HAP-1 (cell line): ENCODE measurements around the gene UBE4A.

ENCODE experiments used
- DNase-seq, 2 experiments: peaks; one replicate each; pipeline ENCODE4 v3.0.0-alpha.2; 2016 to 2020; ENCODE audit warnings: low spot score in 2 of 2
- H3K27me3 ChIP-seq: fragments of 250-450 bp; sonication (Bioruptor Pico); 2 replicates; pipeline ENCODE4 v1.5.1; 2020; ENCODE audit warnings: low read depth, mild to moderate bottlenecking, moderate library complexity
- H3K36me3 ChIP-seq: fragments of 250-450 bp; sonication (Bioruptor Pico); replicated peaks from 2 replicates; pipeline ENCODE4 v1.5.1; 2020; ENCODE audit warnings: mild to moderate bottlenecking
- H3K4me1 ChIP-seq: fragments of 250-450 bp; sonication (Bioruptor Pico); 2 replicates; pipeline ENCODE4 v1.5.1; 2020; ENCODE audit warnings: mild to moderate bottlenecking
- H3K4me3 ChIP-seq: fragments of 250-450 bp; sonication (Bioruptor Pico); 2 replicates; pipeline ENCODE4 v1.5.1; 2020; ENCODE audit warnings: mild to moderate bottlenecking, moderate library complexity
- H3K9me3 ChIP-seq: fragments of 250-450 bp; sonication (Bioruptor Pico); 2 replicates; pipeline ENCODE4 v1.5.1; 2020; ENCODE audit warnings: mild to moderate bottlenecking, moderate library complexity
- in situ Hi-C: fragments of 300-500 bp; cut with MboI; formaldehyde crosslinking; loops from 3 replicates; pipeline ENCODE4 v1.14.3; 2020; ENCODE audit warnings: low sequenced_read_pairs, inconsistent platforms, mixed read lengths

UBE4A gene

DNA sequence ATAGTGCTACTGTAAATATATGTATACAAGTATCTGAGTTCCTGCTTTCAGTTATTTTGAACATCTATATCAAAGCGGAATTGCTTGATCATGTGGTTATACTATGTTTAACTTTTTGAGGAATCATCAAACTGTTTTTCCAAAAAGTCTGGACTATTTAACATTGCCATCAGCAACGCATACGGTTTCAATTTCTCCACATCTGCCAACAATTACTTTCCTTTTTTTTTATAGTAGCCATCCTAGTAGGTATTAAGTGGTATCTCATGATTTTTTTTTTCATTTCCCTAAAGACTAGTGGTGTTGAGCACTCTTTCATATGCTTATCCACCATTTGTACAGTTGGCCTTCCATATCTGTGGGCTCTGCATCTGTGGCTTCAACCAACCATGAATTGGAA, 1.3 kb upstream of the UBE4A start:
- Histone ChIP-seq H3K9me3 (no peaks in the 10 kb centered on the region), H3K27me3 (no peaks in the 10 kb centered on the region), H3K36me3 (no peaks in the 10 kb centered on the region), H3K4me3 (no peak overlapping the region), H3K4me1 (peaks cover 8% of the 10 kb centered on the region)
- DNase-seq: no peak
- in situ Hi-C loops: loop anchor here (10.0 kb wide), 1 partner anchor 163 kb away; no protein-coding TSS in a partner anchor

- peaks cover 5% of the 10 kb centered on the region; the same call in 1 of the 2 replicates for H3K4me1 ChIP-seq
- in situ Hi-C loops: no loop called here
- peaks cover 30% of the 10 kb centered on the region for H3K36me3 ChIP-seq
- H3K4me3 ChIP-seq: no peak overlapping the region
- H3K27me3 ChIP-seq: no peaks in the 10 kb centered on the region
- DNase-seq: no peak
- H3K9me3 ChIP-seq: no peaks in the 10 kb centered on the region
Measured at GRCh38 chr11:118364956-118365615, 5.7 kb downstream of the UBE4A start.

GRCh38 chr11:118366287-118366686, 6.9 kb downstream of the UBE4A start:
- no peak for DNase-seq
- no peaks in the 10 kb centered on the region for H3K27me3 ChIP-seq
- H3K4me3 ChIP-seq: no peak overlapping the region
- no peaks in the 10 kb centered on the region for H3K4me1 ChIP-seq
- peaks cover 40% of the 10 kb centered on the region for H3K36me3 ChIP-seq
- H3K9me3 ChIP-seq: no peaks in the 10 kb centered on the region
- in situ Hi-C loops: no loop called here

DNA sequence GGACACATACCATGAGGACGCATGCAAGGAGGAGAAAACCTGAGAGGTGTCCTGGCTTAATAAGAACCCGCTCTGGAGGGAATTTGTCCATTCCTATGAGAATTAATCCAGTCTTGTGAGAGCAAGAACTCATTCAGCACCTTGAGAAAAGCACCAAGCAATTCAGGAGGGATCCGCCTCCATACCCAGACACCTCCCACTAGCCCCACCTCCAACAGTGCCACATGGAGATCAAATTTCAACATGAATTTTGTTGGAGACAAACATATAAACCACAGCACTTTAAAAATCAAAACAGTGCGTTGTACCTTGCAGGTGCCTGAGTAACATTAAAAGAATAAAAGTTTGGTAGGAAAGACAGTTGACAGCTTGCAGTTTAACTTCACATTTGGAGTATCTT, 11.4 kb downstream of the UBE4A start:
- in situ Hi-C loops: loop anchor here (10.0 kb wide), 1 partner anchor 134 kb away; no protein-coding TSS in a partner anchor
- Histone ChIP-seq H3K9me3 (no peaks in the 10 kb centered on the region), H3K36me3 (peaks cover 67% of the 10 kb centered on the region)

DNA sequence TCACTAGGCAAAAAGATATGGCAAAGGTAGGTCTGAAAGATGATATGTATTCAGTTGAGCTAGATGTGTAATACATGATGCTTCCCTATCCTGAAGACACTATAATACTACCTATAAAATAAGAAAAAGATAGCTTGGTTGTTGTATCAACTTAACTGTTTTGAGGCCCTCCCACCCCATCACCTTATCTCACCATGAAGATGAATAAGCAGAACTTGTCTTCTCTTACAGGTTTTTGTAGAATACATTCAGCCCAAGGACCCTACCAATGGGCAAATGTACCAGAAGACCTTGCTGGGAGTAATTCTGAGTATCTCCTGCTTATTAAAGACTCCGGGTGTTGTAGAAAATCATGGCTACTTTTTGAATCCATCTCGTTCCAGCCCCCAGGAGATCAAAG, 13.9 kb downstream of the UBE4A start:
- DNase-seq: no peak
- no peaks in the 10 kb centered on the region for H3K27me3 ChIP-seq
- H3K9me3 ChIP-seq: no peaks in the 10 kb centered on the region
- peaks cover 69% of the 10 kb centered on the region for H3K36me3 ChIP-seq
- H3K4me3 ChIP-seq: no peak overlapping the region
- H3K4me1 ChIP-seq: no peaks in the 10 kb centered on the region
- in situ Hi-C loops: loop anchor here (10.0 kb wide), 1 partner anchor 132 kb away; no protein-coding TSS in a partner anchor

More for the DNA sequence above, 11.4 kb downstream of the UBE4A start:
- Histone ChIP-seq H3K4me1 (no peaks in the 10 kb centered on the region), H3K4me3 (no peak overlapping the region), H3K27me3 (no peaks in the 10 kb centered on the region)
- no peak for DNase-seq

DNA sequence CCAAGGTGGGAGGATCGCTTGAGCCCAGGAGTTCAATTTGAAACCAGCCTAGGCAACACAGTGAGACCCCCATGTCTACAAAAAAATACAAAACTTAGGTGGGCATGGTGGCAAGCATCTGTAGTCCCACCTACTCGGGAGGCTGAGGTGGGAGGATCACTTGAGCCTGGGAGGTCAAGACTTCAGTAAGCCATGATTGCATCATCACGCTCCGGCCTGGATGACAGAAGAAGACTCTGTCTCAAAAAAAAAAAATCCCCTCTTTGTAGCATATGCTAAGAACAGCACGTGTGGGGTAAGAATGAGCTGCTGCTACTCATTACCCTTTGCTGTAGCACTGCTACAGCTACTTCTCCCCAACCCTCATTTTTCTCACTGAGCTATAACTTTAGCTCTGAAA, 14.5 kb downstream of the UBE4A start:
- in situ Hi-C loops: loop anchor here (10.0 kb wide), 1 partner anchor 131 kb away; no protein-coding TSS in a partner anchor
- Histone ChIP-seq H3K4me3 (no peak overlapping the region), H3K4me1 (no peaks in the 10 kb centered on the region), H3K27me3 (no peaks in the 10 kb centered on the region), H3K9me3 (no peaks in the 10 kb centered on the region), H3K36me3 (peaks cover 69% of the 10 kb centered on the region)
- no peak for DNase-seq

DNA sequence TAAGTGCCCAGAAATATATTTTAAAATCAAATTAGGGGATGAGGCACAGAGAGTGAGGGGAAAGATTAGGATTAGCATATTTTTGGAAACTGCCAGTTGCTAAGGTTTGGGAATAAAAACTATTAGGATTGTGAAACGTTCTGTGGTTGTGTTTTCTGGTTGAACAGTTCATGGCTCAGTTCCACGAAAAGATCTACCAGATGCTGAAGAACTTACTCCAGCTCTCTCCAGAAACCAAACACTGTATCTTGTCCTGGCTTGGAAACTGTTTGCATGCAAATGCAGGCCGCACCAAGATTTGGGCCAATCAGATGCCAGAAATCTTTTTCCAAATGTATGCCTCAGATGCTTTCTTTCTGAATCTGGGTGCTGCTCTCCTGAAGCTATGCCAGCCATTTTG, 15.3 kb downstream of the UBE4A start:
- in situ Hi-C loops: loop anchor here (10.0 kb wide), 1 partner anchor 130 kb away; no protein-coding TSS in a partner anchor

DNA sequence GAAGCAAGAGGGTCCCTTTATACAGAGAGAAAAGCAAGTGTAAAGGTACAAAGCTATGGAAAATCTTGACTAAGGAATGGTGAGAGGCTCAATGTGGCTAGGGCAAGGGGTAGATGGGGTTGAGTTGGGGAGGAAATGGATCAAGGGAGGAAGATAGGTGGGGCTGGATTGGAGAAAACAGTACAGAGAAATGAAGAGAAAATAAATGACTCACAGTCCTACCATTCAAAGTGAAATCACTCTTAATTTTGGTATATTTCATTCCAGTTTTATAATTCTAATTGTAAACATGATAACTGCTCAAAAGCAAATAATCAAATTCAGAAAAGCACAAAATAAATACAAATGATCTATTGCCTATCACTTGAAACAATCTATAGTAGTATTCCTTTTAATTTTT, 16.6 kb downstream of the UBE4A start:
- Histone ChIP-seq H3K4me1 (no peaks in the 10 kb centered on the region), H3K27me3 (no peaks in the 10 kb centered on the region), H3K9me3 (no peaks in the 10 kb centered on the region), H3K4me3 (no peak overlapping the region), H3K36me3 (peaks cover 62% of the 10 kb centered on the region)
- in situ Hi-C loops: loop anchor here (10.0 kb wide), 1 partner anchor 129 kb away; no protein-coding TSS in a partner anchor
- DNase-seq: no peak

More for the DNA sequence above, 15.3 kb downstream of the UBE4A start:
- Histone ChIP-seq H3K27me3 (no peaks in the 10 kb centered on the region), H3K9me3 (no peaks in the 10 kb centered on the region), H3K36me3 (peaks cover 67% of the 10 kb centered on the region), H3K4me1 (no peaks in the 10 kb centered on the region), H3K4me3 (no peak overlapping the region)
- no peak for DNase-seq

- Histone ChIP-seq H3K36me3 (peaks cover 55% of the 10 kb centered on the region), H3K4me3 (no peak overlapping the region), H3K4me1 (no peaks in the 10 kb centered on the region), H3K9me3 (no peaks in the 10 kb centered on the region), H3K27me3 (no peaks in the 10 kb centered on the region)
- DNase-seq: no peak
- in situ Hi-C loops: loop anchor here (10.0 kb wide), 1 partner anchor 125 kb away; no protein-coding TSS in a partner anchor
Measured at GRCh38 chr11:118379497-118379896, 20.1 kb downstream of the UBE4A start.

DNA sequence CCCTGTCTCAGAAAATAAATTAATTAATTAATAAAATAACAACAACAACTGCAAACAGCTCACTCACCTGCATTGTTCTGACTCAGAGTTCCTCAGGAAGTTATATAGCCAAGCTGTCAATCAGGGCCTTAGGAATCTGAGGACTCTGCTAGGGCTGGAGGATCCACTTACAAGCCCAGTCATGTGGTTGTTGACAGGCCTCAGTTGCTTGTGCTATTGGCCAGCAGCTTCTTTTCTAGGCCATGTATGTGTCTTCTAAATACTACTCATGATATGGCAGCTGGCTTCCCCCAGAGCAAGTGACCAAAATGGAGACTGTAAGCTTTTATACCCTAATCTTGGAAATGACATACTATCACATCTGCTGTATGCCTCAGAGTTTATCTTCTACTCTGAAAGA, 21.2 kb downstream of the UBE4A start:
- H3K36me3 ChIP-seq: peaks cover 58% of the 10 kb centered on the region
- H3K27me3 ChIP-seq: no peaks in the 10 kb centered on the region
- no peaks in the 10 kb centered on the region for H3K4me1 ChIP-seq
- in situ Hi-C loops: no loop called here
- no peaks in the 10 kb centered on the region for H3K9me3 ChIP-seq
- DNase-seq: no peak
- H3K4me3 ChIP-seq: no peak overlapping the region

- no peaks in the 10 kb centered on the region for H3K9me3 ChIP-seq
- peaks cover 70% of the 10 kb centered on the region for H3K36me3 ChIP-seq
- H3K4me3 ChIP-seq: no peak overlapping the region
- DNase-seq: no peak
- no peaks in the 10 kb centered on the region for H3K4me1 ChIP-seq
- in situ Hi-C loops: no loop called here
- H3K27me3 ChIP-seq: no peaks in the 10 kb centered on the region
Measured at GRCh38 chr11:118382954-118383353, 23.6 kb downstream of the UBE4A start.

DNA sequence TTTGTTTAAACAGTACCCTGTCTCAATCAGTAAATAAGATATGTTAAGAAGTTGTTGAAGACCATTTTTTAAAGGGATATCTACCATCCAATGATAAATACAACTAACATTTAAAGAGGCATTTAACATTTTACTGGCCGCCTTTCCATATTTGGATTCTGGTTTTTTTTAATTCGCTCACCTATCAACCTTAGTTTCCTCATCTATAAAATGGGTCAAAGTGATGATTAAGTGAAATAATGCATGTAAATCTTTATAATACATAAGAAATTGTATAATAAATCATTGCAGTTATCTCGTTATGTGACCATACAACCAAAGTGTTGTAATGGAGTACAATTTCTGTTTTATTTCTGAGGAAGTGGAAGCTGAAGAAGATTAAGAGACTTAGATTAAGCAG, 24.3 kb downstream of the UBE4A start:
- no peaks in the 10 kb centered on the region for H3K27me3 ChIP-seq
- peaks cover 68% of the 10 kb centered on the region for H3K36me3 ChIP-seq
- no peak for DNase-seq
- no peaks in the 10 kb centered on the region for H3K4me1 ChIP-seq
- no peaks in the 10 kb centered on the region for H3K9me3 ChIP-seq
- no peak overlapping the region for H3K4me3 ChIP-seq
- in situ Hi-C loops: no loop called here

GRCh38 chr11:118396097-118396501, 36.7 kb downstream of the UBE4A start:
- in situ Hi-C loops: no loop called here
- no peak for DNase-seq
- H3K4me3 ChIP-seq: no peak overlapping the region
- no peaks in the 10 kb centered on the region for H3K9me3 ChIP-seq
- H3K27me3 ChIP-seq: no peaks in the 10 kb centered on the region
- H3K4me1 ChIP-seq: no peaks in the 10 kb centered on the region
- H3K36me3 ChIP-seq: peaks cover 32% of the 10 kb centered on the region

DNA sequence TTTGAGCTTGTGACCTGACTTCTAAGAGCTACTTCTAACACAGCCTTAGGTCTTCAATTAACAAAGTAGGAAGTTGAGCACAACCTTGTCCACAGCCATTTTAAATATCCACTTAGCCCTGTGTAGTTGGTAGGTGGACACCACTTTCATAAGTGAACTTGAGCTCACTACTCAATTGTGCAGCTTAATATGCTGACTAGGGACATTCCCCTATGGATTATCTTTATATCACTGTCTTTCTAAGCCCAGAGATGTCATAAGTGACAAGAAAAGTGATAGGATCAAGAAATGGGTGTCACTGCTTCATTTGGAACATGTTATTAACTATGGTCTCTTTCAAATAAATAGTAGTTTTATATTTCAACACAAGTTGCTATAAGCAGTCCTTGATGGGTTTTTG, 38.0 kb downstream of the UBE4A start:
- H3K4me3 ChIP-seq: no peak overlapping the region
- H3K9me3 ChIP-seq: no peaks in the 10 kb centered on the region
- H3K36me3 ChIP-seq: peaks cover 24% of the 10 kb centered on the region
- in situ Hi-C loops: no loop called here
- no peaks in the 10 kb centered on the region for H3K4me1 ChIP-seq
- no peaks in the 10 kb centered on the region for H3K27me3 ChIP-seq
- DNase-seq: no peak
